SK-N-SH treated with all-trans-retinoic acid at 6 μM for 48 hours (cell line): ENCODE data around the gene SLC25A17.
"Not testable (repeated sequence)": the region's sequence is repeated elsewhere in the genome, so short reads cannot be mapped to it uniquely, and the experiment has no call there.

Source experiments
- ATAC-seq: fragments of 200-7000 bp; cut with Tn5 transposase; 3 replicates; pipeline ENCODE4 v1.9.1; 2020; ENCODE audit warnings: mild to moderate bottlenecking, moderate library complexity
- ARNTL ChIP-seq: fragments of 450-650 bp; formaldehyde crosslinking; IDR thresholded peaks from 2 replicates; pipeline ENCODE4 v1.5.0; 2020; ENCODE audit warnings: low read depth, mild to moderate bottlenecking, moderate library complexity, borderline replicate concordance
- CREB5 ChIP-seq: fragments of 250-450 bp; sonication (Bioruptor Pico); IDR thresholded peaks from 2 replicates; pipeline ENCODE4 v1.5.1; 2020; ENCODE audit warnings: low read depth, mild to moderate bottlenecking, moderate library complexity
- CSRNP3 ChIP-seq: fragments of 250-450 bp; sonication (Bioruptor Pico); IDR thresholded peaks from 2 replicates; pipeline ENCODE4 v1.5.1; 2021; ENCODE audit warnings: mild to moderate bottlenecking, moderate library complexity
- GLIS3 ChIP-seq: fragments of 250-450 bp; sonication (Bioruptor Pico); IDR thresholded peaks from 2 replicates; pipeline ENCODE4 v1.5.0; 2020; ENCODE audit warnings: mild to moderate bottlenecking, moderate library complexity
- ISL1 ChIP-seq: fragments of 250-450 bp; sonication (Bioruptor Pico); IDR thresholded peaks from 2 replicates; pipeline ENCODE4 v2.1.2; 2022; ENCODE audit warnings: mild to moderate bottlenecking, moderate library complexity
- OSR1 ChIP-seq: fragments of 250-450 bp; sonication (Bioruptor Pico); IDR thresholded peaks from 2 replicates; pipeline ENCODE4 v1.8.0; 2022; ENCODE audit warnings: moderate library complexity, mild to moderate bottlenecking, inconsistent platforms
- PATZ1 ChIP-seq: fragments of 250-450 bp; sonication (Bioruptor Pico); IDR thresholded peaks from 2 replicates; pipeline ENCODE4 v1.8.0; 2020; ENCODE audit warnings: mild to moderate bottlenecking, moderate library complexity, borderline replicate concordance
- PPARA ChIP-seq: fragments of 250-450 bp; sonication (Bioruptor Pico); IDR thresholded peaks from 2 replicates; pipeline ENCODE4 v1.5.0; 2020; ENCODE audit warnings: mild to moderate bottlenecking, borderline replicate concordance
- RARB ChIP-seq: fragments of 250-450 bp; sonication (Bioruptor Pico); IDR thresholded peaks from 2 replicates; pipeline ENCODE4 v1.8.0; 2021; ENCODE audit warnings: mild to moderate bottlenecking, moderate library complexity
- SNAI2 ChIP-seq: fragments of 250-450 bp; sonication (Bioruptor Pico); IDR thresholded peaks from 2 replicates; pipeline ENCODE4 v1.5.0; 2020; ENCODE audit warnings: mild to moderate bottlenecking, moderate library complexity
- TOX ChIP-seq: fragments of 250-450 bp; sonication (Bioruptor Pico); IDR thresholded peaks from 2 replicates; pipeline ENCODE4 v1.8.0; 2021; ENCODE audit warnings: mild to moderate bottlenecking, moderate library complexity, borderline replicate concordance
- TSHZ2 ChIP-seq: fragments of 250-450 bp; sonication (Bioruptor Pico); IDR thresholded peaks from 2 replicates; pipeline ENCODE4 v1.5.0; 2020; ENCODE audit warnings: mild to moderate bottlenecking, moderate library complexity
- ZC3H10 ChIP-seq: fragments of 250-450 bp; sonication (Bioruptor Pico); IDR thresholded peaks from 2 replicates; pipeline ENCODE4 v1.5.1; 2021; ENCODE audit warnings: mild to moderate bottlenecking, moderate library complexity
- ZFP3 ChIP-seq: fragments of 250-450 bp; sonication (Bioruptor Pico); IDR thresholded peaks from 2 replicates; pipeline ENCODE4 v1.5.0; 2020; ENCODE audit warnings: mild to moderate bottlenecking, moderate library complexity
- ZFP30 ChIP-seq: fragments of 450-650 bp; formaldehyde crosslinking; IDR thresholded peaks from 2 replicates; pipeline ENCODE4 v1.5.0; 2022; ENCODE audit warnings: mild to moderate bottlenecking, moderate library complexity
- ZNF565 ChIP-seq: fragments of 450-650 bp; formaldehyde crosslinking; conservative IDR thresholded peaks from 2 replicates; pipeline ENCODE4 v1.5.0; 2020; ENCODE audit warnings: low read depth, mild to moderate bottlenecking, moderate library complexity
- ZNF8 ChIP-seq: fragments of 450-650 bp; formaldehyde crosslinking; IDR thresholded peaks from 2 replicates; pipeline ENCODE4 v1.5.0; 2020; ENCODE audit warnings: mild to moderate bottlenecking, moderate library complexity

The SLC25A17 gene

GRCh38 chr22:40764763-40765441, 54.2 kb downstream of the SLC25A17 start:
- ATAC-seq: no peak; the same call in 2 of the 3 replicates
- TF ChIP-seq TSHZ2 (CRISPR knock-in tag): no peak
- no peak for TF ChIP-seq ZNF565 (CRISPR knock-in tag)
- TF ChIP-seq ZC3H10: no peak
- TF ChIP-seq ZFP3 (CRISPR knock-in tag): no peak
- no peak for TF ChIP-seq ISL1
- TF ChIP-seq CSRNP3 (CRISPR knock-in tag): no peak
- no peak for TF ChIP-seq PPARA (CRISPR knock-in tag)
- TF ChIP-seq PATZ1 (CRISPR knock-in tag): no peak
- TF ChIP-seq TOX (CRISPR knock-in tag): no peak
- TF ChIP-seq GLIS3: no peak

- no peak for TF ChIP-seq TSHZ2 (CRISPR knock-in tag)
- TF ChIP-seq ISL1: no peak
- TF ChIP-seq CSRNP3 (CRISPR knock-in tag): no peak
- no peak for TF ChIP-seq TOX (CRISPR knock-in tag)
- TF ChIP-seq ZFP30 (CRISPR knock-in tag): no peak
- no peak for TF ChIP-seq CREB5 (CRISPR knock-in tag)
- TF ChIP-seq SNAI2 (CRISPR knock-in tag): no peak
- no peak for TF ChIP-seq GLIS3
- TF ChIP-seq ZNF8 (CRISPR knock-in tag): no peak
- TF ChIP-seq RARB (CRISPR knock-in tag): no peak
- TF ChIP-seq ZNF565 (CRISPR knock-in tag): no peak
- TF ChIP-seq ARNTL (CRISPR knock-in tag): no peak
- TF ChIP-seq OSR1 (CRISPR knock-in tag): no peak
- no peak for TF ChIP-seq ZC3H10
- no peak for ATAC-seq
Measured at GRCh38 chr22:40759294-40759840, 59.8 kb downstream of the SLC25A17 start.

- not testable (repeated sequence) for ATAC-seq
Measured at GRCh38 chr22:40758851-40759250, 60.3 kb downstream of the SLC25A17 start.
